K562 (cell line): ENCODE results near the gene MYH11. TPM values are rescaled to one million over a fixed set of nuclear protein-coding genes. Genes with fewer than 3 reads are reported as not detected.
A peak's percentile ranks its signal among the peaks of the same experiment; 100 is the strongest.

ENCODE experiments used
- ATAC-seq: fragments of 200-7000 bp; cut with Tn5 transposase; 3 replicates; pipeline ENCODE4 v1.9.1; 2020; ENCODE audit warnings: moderate library complexity
- BruUV-seq: library from RNA; stranded (reverse); fragments of 400-500 nt; replicated peaks from 2 replicates; lab custom pipeline; 2021; lab: Mats Ljungman, UMichigan
- CTCF ChIA-PET: fragments of 300-600 bp; formaldehyde crosslinking; extraction: SDS; loops from one replicate; lab custom pipeline; 2021; ENCODE audit warnings: low intra/inter-chr PET ratio; lab: Yijun Ruan, JAX
- POLR2A ChIA-PET: fragments of 300-600, 350-650 bp; sonication (Branson Sonifier 250); formaldehyde crosslinking; extraction: SDS; loops from one replicate; lab custom pipeline; 2021; ENCODE audit warnings: antibody characterized with exemption, inconsistent platforms; lab: Yijun Ruan, JAX
- DNase-seq, 4 experiments: peaks; one replicate each; pipeline versions ENCODE4 v3.0.0 to v3.0.0-alpha.2; 2011 to 2018; ENCODE audit warnings: low spot score in 3 of 4, mixed read lengths in 3 of 4; ENCODE audit errors: extremely low read depth in 1 of 4
- FAIRE-seq: peaks from 2 replicates; lab custom pipeline; 2011; peaks lifted over from hg19 to GRCh38; lab: Jason Lieb, UNC
- H2AFZ ChIP-seq: 2 replicates; pipeline ENCODE4 v1.6.0; 2011; ENCODE audit warnings: low read depth, low read length, control low read depth, inconsistent platforms
- H3K27ac ChIP-seq: fragments of 200-600 bp; 3 replicates; pipeline ENCODE4 v1.8.0; 2011; ENCODE audit warnings: low read depth, mild to moderate bottlenecking, control low read depth, inconsistent platforms, low read length, moderate library complexity, mixed read lengths; ENCODE audit errors: extremely low read depth
- H3K27me3 ChIP-seq, 2 experiments: fragments of 300-600 bp in 1 of 2; 2 replicates in 1 of 2; 3 replicates in 1 of 2; pipeline versions ENCODE4 v1.6.0 to v1.8.0; 2011; ENCODE audit warnings: inconsistent platforms in 2 of 2, low read length in 2 of 2, mild to moderate bottlenecking in 1 of 2, mixed read lengths in 1 of 2, moderate library complexity in 1 of 2; ENCODE audit not compliant: control insufficient read depth in 2 of 2, insufficient read depth in 2 of 2
- H3K36me3 ChIP-seq: fragments of 300-600 bp; 3 replicates; pipeline ENCODE4 v1.8.0; 2011; ENCODE audit warnings: mild to moderate bottlenecking, low read length, inconsistent platforms; ENCODE audit not compliant: control insufficient read depth, insufficient read depth
- H3K4me1 ChIP-seq, 2 experiments: fragments of 200-600 bp in 1 of 2; replicated peaks in 1 of 2; 2 replicates in 1 of 2; 3 replicates in 1 of 2; pipeline versions ENCODE4 v1.5.1 to v1.8.0; 2011; ENCODE audit warnings: inconsistent platforms in 2 of 2, low read length in 2 of 2, mild to moderate bottlenecking in 1 of 2, mixed read lengths in 1 of 2, moderate library complexity in 1 of 2; ENCODE audit not compliant: control insufficient read depth in 2 of 2, insufficient read depth in 2 of 2
- H3K4me2 ChIP-seq: 2 replicates; pipeline ENCODE4 v1.6.1; 2011; ENCODE audit warnings: low read length, control low read depth, inconsistent platforms, mixed read lengths; ENCODE audit not compliant: insufficient read depth
- H3K4me3 ChIP-seq: fragments of 200-600 bp; sonication (generic), shearing (Covaris generic); 2 replicates; pipeline ENCODE4 v1.5.1; 2016; ENCODE audit warnings: control low read depth, inconsistent platforms
- H3K79me2 ChIP-seq: fragments of 200-600 bp; 3 replicates; pipeline ENCODE4 v1.8.0; 2011; ENCODE audit warnings: low read length, inconsistent platforms; ENCODE audit not compliant: control insufficient read depth, insufficient read depth
- H3K9ac ChIP-seq, 2 experiments: 2 replicates each; pipeline versions ENCODE4 v1.6.0 to v1.6.1; 2011; ENCODE audit warnings: low read depth in 2 of 2, low read length in 2 of 2, control low read depth in 1 of 2, inconsistent platforms in 1 of 2, mild to moderate bottlenecking in 1 of 2, mixed read lengths in 1 of 2; ENCODE audit not compliant: insufficient read depth in 1 of 2
- H3K9me1 ChIP-seq: one replicate; pipeline ENCODE4 v1.6.0; 2011; ENCODE audit warnings: inconsistent platforms, mild to moderate bottlenecking, low read length, moderate library complexity; ENCODE audit not compliant: control insufficient read depth, insufficient read depth
- H3K9me3 ChIP-seq: replicated peaks from 2 replicates; pipeline ENCODE4 v1.5.1; 2011; ENCODE audit warnings: low read depth, low read length, inconsistent platforms; ENCODE audit not compliant: control insufficient read depth, insufficient read depth
- H4K20me1 ChIP-seq: replicated peaks from 2 replicates; pipeline ENCODE4 v1.6.1; 2011; ENCODE audit warnings: low read length, inconsistent platforms, mixed read lengths; ENCODE audit not compliant: control insufficient read depth, insufficient read depth
- ASH1L ChIP-seq: fragments of 450-650 bp; IDR thresholded peaks from 2 replicates; pipeline ENCODE4 v1.6.1; 2018; ENCODE audit warnings: borderline replicate concordance, mild to moderate bottlenecking, low read depth; ENCODE audit not compliant: partially characterized antibody
- FOXK2 ChIP-seq, 2 experiments: fragments of 450-650 bp; IDR thresholded peaks in 1 of 2; conservative IDR thresholded peaks in 1 of 2; 2 replicates each; pipeline ENCODE4 v1.6.1; 2016; ENCODE audit warnings: low read depth in 2 of 2, mild to moderate bottlenecking in 1 of 2
- NCOA2 ChIP-seq, 2 experiments: fragments of 450-650 bp; IDR thresholded peaks; 2 replicates each; pipeline ENCODE4 v1.6.1; 2018; ENCODE audit warnings: mild to moderate bottlenecking in 2 of 2, moderate library complexity in 1 of 2; ENCODE audit not compliant: partially characterized antibody in 2 of 2
- NFIC ChIP-seq: fragments of 450-650 bp; IDR thresholded peaks from 2 replicates; pipeline ENCODE4 v1.6.1; 2017; ENCODE audit warnings: mild to moderate bottlenecking, inconsistent platforms
- NFIX ChIP-seq: fragments of 250-450 bp; sonication (Bioruptor Pico); IDR thresholded peaks from 2 replicates; pipeline ENCODE4 v1.4.0; 2020; ENCODE audit warnings: low read depth, mild to moderate bottlenecking, moderate library complexity
- PRDM10 ChIP-seq: fragments of 450-650 bp; IDR thresholded peaks from 2 replicates; pipeline ENCODE4 v1.6.1; 2018; ENCODE audit not compliant: partially characterized antibody
- SMAD1 ChIP-seq: fragments of 150-350 bp; IDR thresholded peaks from 2 replicates; pipeline ENCODE4 v1.6.1; 2014; ENCODE audit warnings: low read length, low read depth; ENCODE audit not compliant: partially characterized antibody
- TFE3 ChIP-seq: fragments of 450-650 bp; formaldehyde crosslinking; IDR thresholded peaks from 2 replicates; pipeline ENCODE4 v1.4.0; 2020; ENCODE audit warnings: mild to moderate bottlenecking, mixed read lengths
- THRAP3 ChIP-seq: fragments of 450-650 bp; IDR thresholded peaks from 2 replicates; pipeline ENCODE4 v1.6.1; 2016; ENCODE audit warnings: mild to moderate bottlenecking, inconsistent platforms, borderline replicate concordance
- U2AF2 ChIP-seq: fragments of 200-400 bp; formaldehyde crosslinking; optimal IDR thresholded peaks from 2 replicates; pipeline ENCODE3; 2017; ENCODE audit warnings: low read depth, mild to moderate bottlenecking, low read length
- ZNF197 ChIP-seq: fragments of 200-800 bp; sonication (Bioruptor generic); IDR thresholded peaks from 2 replicates; pipeline ENCODE4 v1.6.1; 2016; ENCODE audit warnings: low read depth, missing genetic modification characterization, missing compliant biosample characterization
- ZNF384 ChIP-seq: IDR thresholded peaks from 2 replicates; pipeline ENCODE4 v1.6.1; 2012; ENCODE audit warnings: low read depth, low read length, improper control_type of control experiment
- WGBS: fragments of 100-300 bp; shearing (Covaris generic); methylation state at CpG from one replicate; pipeline ENCODE4 v1.1.6; 2016; ENCODE audit warnings: low coverage, mixed read lengths; ENCODE audit not compliant: insufficient coverage; ENCODE audit errors: missing lambda C conversion rate; 5-methylcytosine and 5-hydroxymethylcytosine counted together
- in situ Hi-C: fragments of 300-500 bp; cut with MboI; formaldehyde crosslinking; loops from 4 replicates; pipeline ENCODE4 v1.15.0; 2018; ENCODE audit warnings: inconsistent platforms, mixed read lengths
- intact Hi-C: fragments of 100-400 bp; cut with micrococcal nuclease; formaldehyde crosslinking; loops from 2 replicates; pipeline ENCODE4 v1.14.2; 2022
- polyA plus RNA-seq, 8 experiments: library from polyadenylated mRNA; depleted of rRNA in 4 of 8; stranded (reverse) in 5 of 8; unstranded in 3 of 8; fragments of >200 nt; fragmentation: Nextera tagmentation in 2 of 8; fragmentation: Illumina TruSeq in 1 of 8; extraction: Ambion mirVana in 2 of 8; extraction: Trizol in 1 of 8; gene quantifications; 2 replicates each; pipeline versions ENCODE4 v1.2.1 to v1.2.3, GENCODE V29; 2011 to 2014; ENCODE audit warnings: inconsistent platforms in 1 of 8, missing spikeins in 1 of 8
- total RNA-seq, 7 experiments: library from RNA; depleted of rRNA in 6 of 7; stranded (reverse); fragments of >200 nt in 6 of 7; fragmentation: Illumina TruSeq in 2 of 7; extraction: Trizol in 2 of 7; gene quantifications; 2 replicates each; pipeline versions ENCODE4 v1.2.1 to v1.2.3, GENCODE V29; 2011 to 2021; ENCODE audit warnings: low replicate concordance in 1 of 7

Gene MYH11
- total and polyA plus RNA-seq, 9 of the 15 experiments (the other 6 are each of a cell fraction or from before 2014, with no cell fraction given): 0.05 to 0.47 (median 0.08) TPM; not detected in 5

GRCh38 chr16:15792563-15792971 is 64.3 kb downstream of the MYH11 start:
- BruUV-seq: no TSS peak
- no peak overlapping the region for H3K27ac ChIP-seq
- no peak overlapping the region for H3K4me2 ChIP-seq
- ChIA-PET POLR2A (interaction anchor here (1.1 kb wide), 1 partner anchor 25 kb away, joined by 3 read pairs; no protein-coding TSS in a partner anchor), CTCF (no interaction called here)
- DNase-seq (no peak), FAIRE-seq (peak; percentile 37), ATAC-seq (no peak)
- in situ Hi-C loops (no loop called here), intact Hi-C loops (no loop called here)
- H3K36me3 ChIP-seq: no peaks in the 10 kb centered on the region
- H3K9me3 ChIP-seq: peaks cover 5% of the 10 kb centered on the region; the same call in 1 of the 2 replicates
- H3K4me1 ChIP-seq: no peaks in the 10 kb centered on the region
- H3K79me2 ChIP-seq: no peaks in the 10 kb centered on the region
- WGBS: 31% methylated on average over 5 of the region's 5 CpGs
- no peak overlapping the region for H3K9ac ChIP-seq
- H3K27me3 ChIP-seq: no peaks in the 10 kb centered on the region
- H3K9me1 ChIP-seq: no peaks in the 10 kb centered on the region
- no peak overlapping the region for H2AFZ ChIP-seq
- H3K4me3 ChIP-seq: no peak overlapping the region
- no peaks in the 10 kb centered on the region for H4K20me1 ChIP-seq
- TF ChIP-seq NFIC: peak; percentile 100
- TF ChIP-seq ZNF384: peak; percentile 10; the same call in 1 of the 2 replicates
- TF ChIP-seq ZNF197 (CRISPR knock-in tag): no peak
- no peak for TF ChIP-seq THRAP3
- TF ChIP-seq TFE3 (CRISPR knock-in tag): no peak
- no peak for TF ChIP-seq ASH1L
- peak; percentile 68 for TF ChIP-seq PRDM10
- peak in 1 of 2 experiments; percentile 75 for TF ChIP-seq NCOA2 (IDR thresholded peaks at IDR 0.05; ENCODE audit: partially characterized antibody in 2 of 2)
- TF ChIP-seq U2AF2: no peak
- TF ChIP-seq FOXK2 (conservative IDR thresholded peaks at IDR 0.05 in 1 of 2, IDR thresholded peaks at IDR 0.05 in 1 of 2; ENCODE audit: low read depth in 2 of 2): peak; percentile 59 to 60; a peak in 3 of 4 replicates
- TF ChIP-seq NFIX (CRISPR knock-in tag): peak; percentile 99
- TF ChIP-seq SMAD1: peak; percentile 95
